ENCODE results near the gene MRPL39.

- no peak for TF ChIP-seq POLR2A (IDR thresholded peaks at IDR 0.05)
- TF ChIP-seq CTCF (IDR thresholded peaks at IDR 0.05): no peak
Observed at GRCh38 chr21:25579226-25580013, 27.9 kb downstream of the MRPL39 start.
